HG03175 (cell line): ENCODE data around the gene CSHL1.
A peak's percentile ranks its signal among the peaks of the same experiment; 100 is the strongest.
"Not testable (repeated sequence)": the region's sequence is repeated elsewhere in the genome, so short reads cannot be mapped to it uniquely, and the experiment has no call there.

Experiments
- ATAC-seq: cut with Tn5 transposase; IDR thresholded peaks from one replicate; pipeline ENCODE4 v1.9.1; 2021; ENCODE audit warnings: mild to moderate bottlenecking, moderate library complexity; ENCODE audit not compliant: unreplicated experiment

Gene CSHL1

DNA sequence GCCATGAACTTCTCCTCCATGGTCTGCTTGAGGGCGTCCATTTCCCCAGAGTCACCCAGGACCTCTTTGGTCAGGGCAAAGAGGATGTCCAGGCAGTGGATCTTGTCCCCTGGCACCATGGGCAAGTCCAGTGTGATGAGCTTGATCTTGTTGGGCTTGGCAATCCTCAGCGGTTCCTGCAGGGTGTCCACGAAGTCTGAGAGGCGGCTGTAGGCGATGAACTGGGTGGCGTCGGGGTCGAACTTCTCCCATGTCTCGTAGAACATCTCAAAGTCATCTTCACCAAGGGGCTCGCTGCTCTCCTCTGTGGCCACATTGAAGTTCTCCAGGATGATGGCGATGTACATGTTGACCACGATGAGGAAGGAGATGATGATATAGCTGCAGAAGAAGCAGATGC lies 30.1 kb upstream of the CSHL1 start:
- ATAC-seq, result no peak

DNA sequence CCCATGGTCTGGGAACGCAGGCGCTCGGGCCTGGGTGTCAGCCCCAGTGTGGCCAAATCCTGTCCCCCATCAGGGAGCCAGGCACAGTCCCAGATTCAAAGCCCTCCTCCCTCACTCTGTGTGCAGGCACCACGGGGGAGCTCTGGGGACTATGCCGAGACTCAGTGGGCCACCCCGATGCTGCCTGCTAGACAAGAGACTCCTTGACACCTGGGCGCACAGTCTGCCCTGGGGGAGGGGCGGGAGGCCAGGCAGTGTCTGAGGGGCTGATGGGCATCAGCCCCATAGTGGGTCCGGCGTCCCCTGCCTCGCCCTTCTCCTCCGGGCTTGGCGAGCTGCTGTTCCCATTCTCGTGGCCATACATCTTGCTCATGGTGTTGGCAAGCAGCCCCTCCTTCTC lies 29.5 kb upstream of the CSHL1 start:
- ATAC-seq, result no peak

DNA sequence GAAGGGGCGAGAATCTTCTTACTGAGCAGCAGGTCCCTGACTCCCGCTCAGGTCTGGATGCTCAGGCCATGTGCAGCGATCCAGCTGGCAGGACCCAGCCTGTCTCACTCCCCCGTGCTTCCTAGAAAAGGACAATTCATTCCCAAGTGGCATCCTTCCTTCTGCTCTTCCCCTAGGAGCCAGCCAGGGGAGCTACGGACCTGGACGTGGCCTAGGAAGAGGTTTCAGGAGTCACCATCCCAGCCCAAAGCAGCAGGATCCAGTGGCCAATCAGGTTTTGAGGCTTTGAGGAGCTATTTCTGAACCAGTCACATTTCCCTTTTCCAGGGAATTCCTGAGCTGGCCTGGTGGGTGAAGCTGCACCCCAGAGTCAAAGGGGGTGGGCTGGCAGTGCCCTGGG lies 28.8 kb upstream of the CSHL1 start:
- ATAC-seq, result no peak

DNA sequence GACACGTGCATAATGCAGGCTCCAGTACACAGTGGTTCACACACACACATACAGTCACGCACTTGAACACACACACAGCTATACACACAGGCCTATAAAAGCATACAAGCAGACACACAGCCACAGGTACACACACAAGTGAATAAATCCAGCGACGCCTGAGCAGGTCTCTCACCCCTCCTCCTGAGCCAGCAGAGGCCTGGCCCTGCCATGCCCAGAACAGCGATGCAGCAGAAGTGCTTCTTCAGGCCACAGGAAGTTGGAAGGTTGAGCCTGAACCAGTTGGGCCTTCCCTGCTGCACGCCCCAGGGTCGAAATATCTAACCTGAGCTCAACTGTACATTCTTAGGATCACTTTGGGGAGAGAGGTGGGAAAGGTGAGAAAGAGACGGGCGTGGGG lies 28.3 kb upstream of the CSHL1 start:
- no peak for ATAC-seq

DNA sequence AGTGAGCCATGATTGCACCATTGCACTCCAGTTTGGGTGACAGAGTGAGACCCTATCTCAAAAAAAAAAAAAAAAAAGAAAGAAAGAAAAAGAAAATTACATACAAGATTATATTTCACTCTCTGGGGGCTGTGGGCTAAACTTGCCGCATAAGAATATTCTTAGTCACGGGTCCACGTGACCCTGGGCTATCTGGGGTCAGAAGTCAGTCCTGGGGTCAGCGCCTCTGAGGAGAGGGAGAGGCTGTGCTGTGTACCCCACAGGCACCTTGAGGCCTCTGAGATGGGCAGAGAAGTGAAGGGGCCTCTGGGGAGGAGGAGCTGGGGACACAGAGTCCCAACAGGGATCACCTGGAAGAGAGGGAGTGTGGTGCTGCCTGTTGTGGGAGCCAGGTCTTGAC lies 26.9 kb upstream of the CSHL1 start:
- ATAC-seq, result no peak

DNA sequence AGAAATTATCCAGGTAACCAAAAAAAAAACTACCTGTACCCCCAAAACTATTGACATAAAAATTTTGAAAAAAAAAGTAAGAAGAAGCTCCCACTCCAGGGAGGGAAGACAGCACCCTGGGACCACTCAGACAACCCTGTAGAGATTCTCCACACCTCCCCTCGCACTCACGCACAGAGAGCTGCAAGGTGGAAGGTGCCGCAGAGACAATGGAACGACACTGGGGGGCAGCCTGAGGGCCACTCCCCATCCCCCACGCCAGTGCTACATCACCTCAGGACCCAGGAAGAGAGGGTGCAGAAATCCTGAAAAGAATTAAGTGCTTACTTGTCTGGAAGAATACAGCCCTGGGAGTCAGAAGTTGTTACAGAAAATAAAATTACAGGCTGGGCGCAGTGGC lies 26.3 kb upstream of the CSHL1 start:
- ATAC-seq, result no peak

DNA sequence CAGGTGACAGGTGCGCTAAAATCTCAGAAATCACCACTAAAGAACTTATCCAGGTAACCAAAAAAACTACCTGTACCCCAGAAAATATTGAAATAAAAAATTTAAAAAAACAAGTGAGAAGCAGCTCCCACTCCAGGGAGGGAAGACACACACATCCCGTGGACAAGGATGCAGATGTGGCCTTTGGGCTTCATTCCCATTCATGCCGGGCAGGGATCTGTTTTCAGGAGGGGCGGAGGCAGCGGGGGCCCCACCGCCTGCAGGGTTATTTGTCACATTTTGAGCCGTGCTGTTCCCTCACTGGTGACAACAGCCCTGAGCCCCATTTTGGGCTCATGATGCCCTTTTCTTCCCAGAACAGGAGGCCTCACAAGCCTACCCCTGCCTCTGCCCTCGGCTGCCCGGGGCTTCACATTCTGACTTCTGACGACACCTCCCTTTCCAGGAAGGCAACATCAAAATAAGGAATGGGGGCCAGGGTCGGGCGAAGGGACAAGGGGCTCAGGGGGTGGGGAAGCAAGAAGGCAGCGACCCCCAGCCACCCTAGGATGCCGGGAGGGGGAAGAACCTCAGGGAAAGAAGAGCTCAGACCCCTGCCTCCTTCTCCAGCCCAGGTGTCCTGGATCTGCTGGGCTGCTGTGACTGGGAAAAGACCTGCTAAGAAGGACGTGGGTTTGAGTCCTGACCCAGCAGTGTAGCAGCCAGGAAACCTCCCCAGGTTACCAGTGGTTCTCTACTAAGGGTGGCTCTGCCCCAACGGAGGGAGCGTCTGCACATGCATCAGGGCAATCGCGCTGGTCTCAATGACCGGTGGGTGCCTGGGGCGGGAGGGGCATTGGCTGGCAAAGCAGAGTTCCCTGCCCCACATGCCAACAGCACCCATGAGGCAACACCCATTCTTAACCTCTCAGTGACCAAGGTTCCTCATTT lies 23.4 kb upstream of the CSHL1 start:
- ATAC-seq, result no peak

DNA sequence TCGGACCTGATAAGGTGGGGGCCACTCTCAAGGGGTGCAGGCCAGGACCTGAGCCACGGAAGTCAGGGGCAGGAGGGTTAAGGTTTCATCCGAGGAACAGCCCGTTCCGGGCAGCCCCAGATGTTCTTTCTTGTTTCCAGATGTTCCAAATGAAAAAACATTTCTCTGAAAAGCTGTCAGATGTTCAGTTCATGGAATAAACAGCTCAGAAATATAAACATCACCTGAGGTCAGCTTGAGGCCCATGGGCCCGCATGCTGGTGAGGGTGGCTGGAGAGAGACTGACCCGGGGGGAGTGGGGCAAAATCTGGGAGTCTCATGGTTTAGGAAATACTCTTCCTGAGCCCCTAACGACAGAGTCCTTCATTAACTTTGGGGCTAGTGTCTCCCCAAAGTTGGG lies 22.5 kb upstream of the CSHL1 start:
- ATAC-seq, result no peak

DNA sequence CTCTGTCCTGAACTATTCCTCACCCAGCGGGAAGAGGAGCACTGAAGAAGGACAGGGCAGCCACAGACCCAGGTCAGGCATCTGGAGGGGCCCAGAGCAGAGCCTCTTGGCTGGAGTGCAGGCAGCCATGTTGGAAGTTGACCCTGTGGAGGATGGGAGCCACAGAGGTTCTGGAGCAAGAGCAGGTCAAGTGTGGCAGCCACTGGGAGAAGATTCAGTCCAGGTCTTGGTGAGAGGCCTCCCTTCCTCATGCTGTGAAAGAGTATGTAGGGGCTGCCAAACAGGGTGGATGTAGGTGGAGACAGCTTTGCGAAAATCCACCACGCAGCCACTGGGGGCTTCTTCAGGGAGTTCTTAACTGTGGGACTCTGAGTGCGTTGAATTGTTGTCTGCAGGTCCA lies 21.7 kb upstream of the CSHL1 start:
- peak; percentile 3 for ATAC-seq

DNA sequence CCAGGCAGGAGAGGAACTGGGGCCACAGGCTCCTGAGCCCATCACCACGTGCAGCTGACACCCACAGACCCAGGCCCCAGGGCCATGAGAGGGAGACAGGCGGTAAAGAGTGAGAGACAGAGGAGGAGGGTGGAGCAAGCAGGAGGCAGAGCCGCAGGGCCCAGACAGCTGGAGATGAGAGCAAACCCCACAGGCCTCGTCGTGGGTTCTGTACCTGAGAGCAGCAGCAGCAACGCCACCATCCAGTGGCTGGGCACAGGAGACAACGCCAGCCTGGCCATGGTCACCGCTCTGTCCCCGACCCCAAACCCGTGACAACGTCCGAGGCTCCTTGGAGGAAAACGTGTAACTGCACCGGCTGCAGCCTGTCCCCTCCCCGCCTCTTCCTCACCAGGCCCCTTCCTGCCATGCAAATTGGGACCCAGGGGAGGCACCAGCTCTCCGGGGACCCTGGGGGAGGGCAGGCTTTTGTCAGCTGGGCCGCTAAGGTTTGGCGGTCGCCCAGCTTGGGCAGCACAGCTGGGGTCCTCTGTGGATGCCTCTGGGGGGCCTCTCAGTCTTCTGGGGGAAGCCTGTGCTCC lies 21.0 kb upstream of the CSHL1 start, which contains the start of gene CD79B:
TSS of gene CD79B (minus strand) at position 351 of the 581 bp plus-strand sequence. CDS start at position 281, 70 bp downstream.
- peak; percentile 87 for ATAC-seq

DNA sequence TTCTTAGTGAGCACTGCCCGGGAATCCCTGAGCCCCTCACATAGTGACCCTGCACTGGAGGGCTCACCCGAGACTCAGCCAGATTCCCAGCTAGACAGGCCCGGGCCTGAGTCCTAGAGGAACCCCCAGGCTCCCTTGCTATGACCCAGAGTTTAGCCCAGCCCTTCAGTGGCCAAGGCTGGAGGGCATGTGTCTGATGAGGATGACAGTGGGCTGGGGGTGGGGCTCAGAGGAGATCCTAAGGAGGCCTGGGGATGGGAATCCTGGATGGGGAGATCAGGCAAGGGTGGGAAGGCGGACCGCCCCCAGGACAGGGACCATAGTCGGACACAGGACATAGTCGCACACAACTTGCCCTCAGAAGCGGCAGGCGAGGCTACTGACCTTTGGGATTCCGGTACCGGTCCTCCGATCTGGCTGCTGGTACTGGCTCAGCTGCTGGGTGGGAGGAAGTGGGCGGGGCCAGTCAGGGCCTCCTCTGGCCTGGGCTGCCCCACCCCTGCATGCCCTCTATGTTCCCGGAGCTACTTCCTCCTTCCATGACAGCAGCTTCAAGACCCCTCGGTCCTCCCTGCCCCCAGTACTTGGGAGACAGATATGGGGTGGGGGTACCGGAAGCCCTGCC lies 20.0 kb upstream of the CSHL1 start:
- no peak for ATAC-seq

DNA sequence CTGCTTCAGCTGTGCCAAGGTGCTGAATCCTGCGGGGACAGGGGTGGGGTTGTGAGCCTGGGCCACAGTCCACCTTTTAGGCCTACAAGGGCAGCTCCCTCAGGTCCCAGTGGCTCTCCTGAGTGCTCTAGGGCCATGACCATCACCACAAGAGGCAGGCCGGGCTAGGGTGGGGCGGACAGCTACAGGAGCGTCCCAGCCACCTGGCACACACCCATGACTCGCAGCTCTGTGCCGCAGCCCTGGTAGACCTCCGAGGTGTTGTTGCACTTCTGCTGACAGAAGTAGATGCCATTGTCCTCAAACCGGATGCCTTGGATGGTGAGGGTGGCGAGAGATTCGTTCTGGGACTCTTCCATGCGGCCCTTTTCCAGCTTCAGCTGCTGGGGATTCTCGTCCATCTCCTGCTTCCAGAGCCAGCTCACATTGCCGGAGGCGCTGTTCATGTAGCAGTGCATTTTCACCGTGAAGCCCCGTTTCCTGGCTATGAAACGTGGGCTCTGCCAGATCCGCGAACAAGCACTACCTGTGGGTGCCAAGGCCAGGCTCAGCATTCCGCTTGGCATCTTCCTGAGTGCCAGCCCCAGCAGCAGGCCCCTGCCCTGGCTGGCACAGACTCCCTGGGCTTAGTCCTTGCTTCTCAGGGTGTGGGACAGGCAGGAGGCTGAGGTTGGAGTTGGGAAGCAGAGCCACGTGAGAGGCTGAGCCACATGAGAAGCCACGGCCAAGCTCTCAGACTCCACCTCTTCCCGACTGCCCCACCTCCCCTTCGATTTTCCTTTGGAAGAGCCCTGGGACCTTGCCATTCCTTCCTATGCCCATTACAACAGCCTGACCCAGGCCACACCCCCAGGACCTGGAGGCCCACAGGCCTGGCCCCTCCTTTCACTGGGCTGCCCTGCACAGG lies 19.1 kb upstream of the CSHL1 start:
- ATAC-seq, result no peak

DNA sequence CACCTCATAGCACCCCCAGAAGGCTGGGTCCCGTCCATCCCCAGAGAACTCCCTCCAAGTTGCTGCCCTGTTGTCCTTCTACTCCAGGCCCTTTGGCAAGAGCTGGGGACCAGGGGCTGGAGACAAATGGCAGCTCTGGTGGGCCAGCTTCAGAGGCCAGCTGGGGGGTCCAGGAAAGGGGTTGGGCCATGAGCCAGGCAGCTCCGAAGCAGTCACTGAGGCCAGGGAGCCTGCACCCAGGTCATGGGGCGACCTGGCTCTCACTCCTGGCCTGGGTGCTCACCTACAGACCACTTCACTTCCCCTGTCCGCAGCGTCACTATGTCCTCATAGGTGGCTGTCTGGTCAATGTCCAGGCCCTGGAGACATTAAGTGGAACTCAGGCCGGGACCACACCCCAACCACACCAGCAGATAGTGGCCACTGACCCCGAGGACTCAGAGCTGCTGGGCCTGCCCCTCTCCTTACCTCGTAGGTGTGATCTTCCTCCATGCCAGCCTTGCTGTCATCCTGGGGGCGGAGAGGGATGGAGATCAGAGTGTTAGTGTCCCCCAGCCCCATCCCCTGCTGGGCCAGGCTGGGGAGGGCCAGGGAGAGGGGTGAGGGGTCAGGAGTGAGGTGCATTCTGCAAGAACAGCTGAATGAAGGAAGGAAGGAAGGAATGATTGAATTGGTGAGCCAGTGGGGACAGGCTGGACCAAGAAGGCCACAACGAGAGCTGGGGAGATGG lies 18.1 kb upstream of the CSHL1 start:
- ATAC-seq, result no peak

DNA sequence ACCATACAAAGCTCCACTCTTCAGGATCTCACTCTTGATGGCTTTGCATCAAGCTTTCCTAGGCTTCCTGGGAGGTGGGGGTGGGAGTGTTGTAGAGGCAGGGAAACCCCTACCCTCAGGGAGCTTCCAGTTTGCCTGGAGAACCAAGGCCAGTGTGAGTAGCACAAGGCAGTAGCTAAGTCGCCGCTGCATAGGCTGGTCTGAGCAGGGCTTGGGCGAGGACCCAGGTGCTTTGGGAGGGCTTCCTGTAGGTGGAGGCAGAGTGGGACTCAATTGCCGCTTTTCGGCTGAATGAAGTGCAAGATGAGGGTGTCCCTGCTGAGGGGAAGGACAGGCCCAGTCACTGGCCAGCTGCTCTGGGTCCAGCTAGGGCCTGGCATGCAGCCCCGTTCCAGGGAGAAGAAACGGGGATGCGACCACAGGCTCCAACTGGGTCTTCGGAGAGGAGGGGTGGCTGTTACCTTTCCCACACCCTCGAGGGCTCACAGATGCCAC lies 17.2 kb upstream of the CSHL1 start:
- ATAC-seq, result no peak

DNA sequence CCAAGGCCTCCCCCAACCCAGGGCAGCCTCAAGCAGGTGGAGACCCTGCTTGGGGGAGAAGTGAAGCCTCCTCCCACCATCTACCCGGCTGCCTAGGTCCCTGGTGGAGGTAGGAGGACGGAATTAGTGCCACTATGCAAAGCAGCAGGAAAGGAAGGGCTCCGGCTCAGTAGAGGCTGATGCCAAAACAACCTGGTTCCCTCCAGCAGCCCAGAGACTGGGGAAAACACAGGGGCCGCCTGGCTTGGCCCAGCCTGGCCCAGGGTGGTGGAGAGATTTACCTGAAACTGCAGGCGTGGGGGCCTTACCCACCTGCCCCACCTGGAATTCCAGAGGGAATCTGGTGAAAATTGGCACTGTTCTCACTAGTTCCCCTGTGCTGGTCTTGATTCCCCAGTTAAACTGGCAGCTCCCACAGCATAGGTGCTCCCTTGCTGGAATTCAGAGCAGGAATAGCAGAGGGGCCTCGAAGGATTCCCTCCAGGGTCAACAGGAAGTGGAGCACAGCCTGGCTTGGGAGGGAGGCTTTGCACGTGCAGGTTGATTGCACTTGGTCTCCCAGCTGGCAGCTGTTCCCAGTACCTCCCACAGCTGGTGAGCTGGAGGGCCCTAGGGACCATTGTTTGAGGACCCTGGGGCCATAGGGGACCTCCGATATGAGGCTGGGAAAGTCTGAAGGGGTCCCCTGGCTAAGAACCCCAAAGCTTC lies 16.6 kb upstream of the CSHL1 start:
- ATAC-seq, result no peak

DNA sequence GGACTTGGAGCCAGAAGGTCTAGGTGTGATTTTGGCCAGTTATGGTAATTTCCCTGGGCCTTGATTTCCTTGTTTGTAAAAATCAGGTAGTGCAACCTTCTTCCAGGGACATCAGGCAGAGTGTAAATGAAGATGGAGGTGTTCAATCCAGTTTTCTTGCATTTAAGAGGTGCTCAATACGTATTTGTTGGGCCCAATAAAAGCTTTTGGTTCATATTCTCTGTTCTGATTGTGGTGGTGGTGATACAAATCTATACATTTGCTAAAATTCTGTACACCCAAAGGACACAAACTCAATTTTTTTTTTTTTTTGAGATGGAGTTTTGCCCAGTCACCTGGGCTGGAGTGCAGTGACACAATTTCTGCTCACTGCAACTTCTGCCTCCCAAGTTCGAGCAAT lies 15.1 kb upstream of the CSHL1 start:
- ATAC-seq, result no peak

DNA sequence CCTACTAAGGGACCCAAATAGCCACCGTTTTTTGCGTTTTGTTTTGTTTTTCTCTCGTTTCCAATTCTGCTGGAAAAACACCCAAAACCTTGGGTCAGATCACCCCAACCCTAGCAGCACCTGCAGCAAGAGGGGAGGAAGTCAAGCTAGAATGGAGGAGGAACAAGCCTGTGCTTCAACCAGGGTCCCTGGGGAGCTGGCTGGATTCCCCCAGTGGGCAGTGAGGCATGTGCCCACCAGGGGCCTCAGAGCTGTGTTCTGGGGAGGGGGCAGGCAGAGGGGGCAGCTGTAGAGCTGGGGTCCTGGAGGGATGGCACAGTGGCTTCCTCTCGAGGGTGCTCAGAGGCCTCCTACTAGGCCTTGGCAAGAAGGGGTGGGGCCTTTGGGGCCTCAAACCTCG lies 14.6 kb upstream of the CSHL1 start:
- no peak for ATAC-seq

DNA sequence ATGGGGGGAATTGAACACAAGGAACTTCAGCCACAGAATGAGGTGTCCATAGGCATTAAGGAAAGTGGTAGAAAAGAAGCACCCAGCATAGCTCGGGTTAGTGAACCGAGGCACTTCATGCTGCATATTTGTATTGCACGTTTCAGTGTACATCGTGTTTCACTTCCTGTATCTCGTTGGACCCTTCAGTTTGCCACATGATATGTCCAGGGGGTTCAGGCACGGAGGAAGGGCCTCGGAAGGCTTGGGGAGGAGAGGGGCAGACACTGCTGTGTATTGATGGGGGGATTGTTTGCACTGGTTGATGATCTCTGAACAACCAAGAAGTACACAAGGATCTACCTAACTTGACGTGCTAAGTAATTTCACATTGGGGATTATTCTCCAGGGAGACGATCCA lies 11.3 kb upstream of the CSHL1 start:
- peak; percentile 58 for ATAC-seq

DNA sequence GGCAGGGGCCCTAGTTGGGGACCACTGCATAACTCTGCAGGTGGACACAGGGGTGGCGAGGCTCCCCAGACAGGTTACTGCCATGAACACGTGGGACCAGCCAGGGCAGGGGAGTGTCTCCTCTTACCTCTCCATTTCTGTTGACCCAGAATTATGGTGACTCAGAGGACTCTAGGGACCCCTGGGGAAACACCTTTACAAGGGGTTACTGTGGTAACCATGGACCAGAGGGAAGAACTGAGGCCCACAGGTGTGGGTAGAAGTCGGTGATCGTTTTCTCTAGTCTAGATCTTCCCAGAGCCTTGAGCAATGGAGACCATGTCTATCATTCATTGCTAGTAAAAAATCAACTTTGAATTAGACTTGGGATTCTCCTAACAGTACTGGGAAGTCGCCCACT lies 9.7 kb upstream of the CSHL1 start:
- ATAC-seq, result not testable (repeated sequence)
